HG03045 (cell line): ENCODE data around the gene RELB.
A peak's percentile ranks its signal among the peaks of the same experiment; 100 is the strongest.

Experiments
- ATAC-seq: cut with Tn5 transposase; IDR thresholded peaks from one replicate; pipeline ENCODE4 v1.9.1; 2021; ENCODE audit warnings: mild to moderate bottlenecking, moderate library complexity; ENCODE audit not compliant: unreplicated experiment

The RELB gene

GRCh38 chr19:45076851-45077730, 75.8 kb downstream of the RELB start:
- no peak for ATAC-seq

DNA sequence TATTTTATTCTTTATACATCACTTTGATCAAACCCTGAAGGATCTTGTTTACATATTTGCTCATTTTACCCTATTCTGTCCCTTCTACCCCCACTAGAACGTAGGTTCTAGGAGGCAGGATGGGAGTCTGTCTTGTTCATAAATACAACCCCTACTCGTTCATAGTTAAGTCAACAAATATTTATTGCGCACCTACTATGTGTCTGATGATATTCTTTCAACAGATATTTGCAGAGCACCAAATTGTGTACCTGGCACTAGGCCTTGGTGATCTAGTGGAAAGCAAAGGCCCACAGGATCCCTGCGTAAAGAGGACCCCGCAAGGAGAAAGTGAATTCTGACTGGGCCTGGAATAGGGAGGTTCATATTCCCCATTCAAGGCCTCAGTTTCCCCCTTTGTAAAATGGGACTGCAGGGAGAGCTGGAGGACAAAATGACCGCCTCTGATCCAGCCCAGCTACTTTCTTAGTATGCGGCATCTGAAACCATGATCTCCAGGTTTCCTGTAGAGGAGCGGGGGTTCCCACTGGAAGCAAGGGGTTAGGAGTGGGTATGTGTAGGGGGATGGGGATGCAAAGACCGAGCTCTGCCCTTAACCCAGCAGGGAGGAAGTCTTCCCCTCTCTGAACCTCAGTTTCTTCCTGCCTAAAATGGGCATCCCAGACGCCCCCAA, 77.3 kb downstream of the RELB start:
- no peak for ATAC-seq

DNA sequence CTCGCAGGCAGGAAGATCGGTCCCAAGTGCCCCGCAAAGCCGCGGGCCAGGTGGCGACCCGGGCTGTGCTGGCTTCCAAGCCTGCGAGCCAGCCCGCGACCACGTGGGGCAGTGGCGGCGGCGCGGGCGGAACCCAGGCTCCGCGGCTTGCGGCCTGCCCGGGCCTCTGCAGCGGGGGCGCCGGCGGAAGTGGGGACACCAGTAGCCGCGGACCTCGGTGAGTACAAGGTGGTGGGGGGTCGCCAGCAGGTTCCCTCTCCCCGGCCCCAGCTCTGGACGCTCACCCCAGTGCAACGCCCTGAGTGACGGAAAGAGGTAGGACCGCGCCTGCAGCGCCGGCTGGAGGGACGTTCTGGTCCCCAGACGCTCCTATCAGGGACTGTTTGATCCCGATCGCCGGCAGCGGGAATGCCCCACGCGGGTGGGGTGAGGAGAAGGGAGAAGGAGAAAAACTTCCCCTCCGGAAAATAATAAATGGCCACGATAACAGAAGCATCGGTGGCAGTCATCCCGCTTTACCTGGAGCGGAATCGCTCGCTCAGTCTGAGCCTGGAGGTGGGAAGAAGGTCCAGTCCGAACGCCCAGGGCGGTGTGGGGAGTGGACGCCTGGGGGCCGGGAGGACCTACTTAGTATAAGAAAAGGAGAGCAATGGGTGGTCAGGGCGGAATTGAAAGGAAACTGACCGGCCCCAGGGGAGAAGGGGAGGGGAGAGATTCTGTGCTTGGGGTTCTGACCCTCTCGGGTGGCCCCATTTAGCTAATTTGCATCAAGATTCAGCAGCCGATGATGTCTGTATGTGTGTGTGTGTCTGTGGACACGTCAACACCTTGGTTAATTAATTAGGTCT, 78.0 kb downstream of the RELB start, which contains the start of gene GEMIN7:
TSS of gene GEMIN7 (plus strand) at position 198 of the 848 bp plus-strand sequence. CDS start 10,855 bp downstream, outside the sequence.
- peak; percentile 35 for ATAC-seq

DNA sequence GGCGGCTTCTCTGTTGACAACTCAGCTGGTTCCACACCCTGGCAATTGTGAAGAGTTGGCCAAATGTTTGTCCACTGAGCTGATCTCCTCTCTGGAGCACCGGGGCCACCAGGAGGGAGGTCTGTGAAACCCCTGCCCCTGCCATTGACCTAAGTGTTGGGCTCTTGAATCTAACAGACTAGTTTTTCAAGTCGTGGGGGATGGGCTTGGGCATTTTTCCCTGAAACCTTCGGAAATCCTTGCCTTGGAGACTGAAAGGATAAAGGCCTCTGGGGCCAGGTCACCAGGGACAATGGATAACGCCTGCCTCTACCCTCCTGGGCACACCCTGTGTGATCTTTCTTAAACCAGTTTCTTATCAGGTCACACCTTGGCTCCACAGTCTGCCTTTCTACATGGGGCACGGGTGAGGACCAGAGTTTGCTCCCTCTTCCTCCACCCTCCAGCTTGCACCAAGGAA, 78.7 kb downstream of the RELB start:
- no peak for ATAC-seq

DNA sequence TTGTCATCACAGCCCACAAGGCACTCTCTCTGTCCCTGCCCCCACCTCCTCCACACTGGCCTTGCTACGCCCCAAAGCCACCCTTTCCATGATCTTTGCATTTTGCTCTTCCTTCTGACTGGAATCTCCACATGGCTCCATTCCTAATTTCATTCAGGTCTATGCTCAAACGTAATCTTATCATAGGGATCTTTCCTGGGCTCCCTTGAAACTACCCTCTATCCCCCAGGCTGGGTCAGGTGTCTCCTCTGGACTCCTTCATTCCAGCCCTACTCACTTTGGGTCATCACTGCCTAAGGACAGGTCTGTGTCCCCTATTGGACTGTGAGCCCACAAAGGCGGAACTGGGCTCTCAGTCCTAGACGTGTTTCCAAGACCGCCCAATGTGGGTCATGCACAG, 80.9 kb downstream of the RELB start:
- no peak for ATAC-seq

GRCh38 chr19:45086480-45086879, 85.2 kb downstream of the RELB start:
- ATAC-seq: no peak

- no peak for ATAC-seq
Observed at GRCh38 chr19:45087531-45087930, 86.3 kb downstream of the RELB start.
